Lung microvascular endothelial cell (primary cell): ENCODE results near the gene NUP155. TPM values are rescaled to one million over a fixed set of nuclear protein-coding genes. Genes with fewer than 3 reads are reported as not detected.
"Not testable (repeated sequence)": the region's sequence is repeated elsewhere in the genome, so short reads cannot be mapped to it uniquely, and the experiment has no call there.

ENCODE experiments used
- DNase-seq, 2 donors: peaks; one replicate each; pipeline versions ENCODE4 v3.0.0 to v3.0.0-alpha.2; 2010; ENCODE audit warnings: low read depth in 2 of 2
- total RNA-seq: library from RNA; depleted of rRNA; stranded (reverse); fragments of >200 nt; gene quantifications from 2 replicates; pipeline ENCODE4 v1.2.1, GENCODE V29; 2014

NUP155 gene
- total RNA-seq = 20.3 and 23.4 TPM in 2 replicates

- DNase-seq = peak; percentile 90 to 95
Observed at GRCh38 chr5:37370864-37371726, at the start of gene NUP155. Gene NUP155 (minus strand): TSS chr5:37371106. CDS start chr5:37370977, 129 bp downstream.

- DNase-seq = no peak
Observed at GRCh38 chr5:37417347-37417746, 46.4 kb upstream of the NUP155 start.

- not testable (repeated sequence) for DNase-seq
Observed at GRCh38 chr5:37415456-37415855, 44.5 kb upstream of the NUP155 start.

- DNase-seq = no peak
Observed at GRCh38 chr5:37412515-37412914, 41.6 kb upstream of the NUP155 start.

GRCh38 chr5:37400501-37400900, 29.6 kb upstream of the NUP155 start:
- DNase-seq = no peak

DNA sequence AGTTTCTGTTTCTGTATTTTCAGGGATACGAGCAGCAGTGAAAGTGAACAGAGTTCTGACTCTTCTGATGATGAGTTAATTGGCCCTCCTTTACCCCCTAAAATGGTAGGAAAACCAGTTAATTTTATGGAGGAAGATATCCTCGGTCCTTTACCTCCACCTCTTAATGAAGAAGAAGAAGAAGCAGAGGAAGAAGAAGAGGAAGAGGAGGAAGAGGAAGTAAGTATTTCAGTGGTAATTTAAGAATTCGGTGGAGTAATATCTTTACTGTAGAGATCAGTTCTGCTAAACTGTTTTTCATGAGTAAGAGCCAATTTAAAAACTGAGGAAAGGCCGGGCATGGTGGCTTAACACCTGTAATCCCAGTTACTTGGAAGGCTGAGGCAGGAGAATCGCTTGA, 25.4 kb upstream of the NUP155 start:
- DNase-seq = no peak

GRCh38 chr5:37391591-37391990, 20.7 kb upstream of the NUP155 start:
- DNase-seq = no peak

- DNase-seq = peak; percentile 92 to 94
Observed at GRCh38 chr5:37379100-37379628, 8.3 kb upstream of the NUP155 start, which contains the start of gene WDR70. Gene WDR70 (plus strand): TSS chr5:37379318. CDS start chr5:37379368, 50 bp downstream.

DNA sequence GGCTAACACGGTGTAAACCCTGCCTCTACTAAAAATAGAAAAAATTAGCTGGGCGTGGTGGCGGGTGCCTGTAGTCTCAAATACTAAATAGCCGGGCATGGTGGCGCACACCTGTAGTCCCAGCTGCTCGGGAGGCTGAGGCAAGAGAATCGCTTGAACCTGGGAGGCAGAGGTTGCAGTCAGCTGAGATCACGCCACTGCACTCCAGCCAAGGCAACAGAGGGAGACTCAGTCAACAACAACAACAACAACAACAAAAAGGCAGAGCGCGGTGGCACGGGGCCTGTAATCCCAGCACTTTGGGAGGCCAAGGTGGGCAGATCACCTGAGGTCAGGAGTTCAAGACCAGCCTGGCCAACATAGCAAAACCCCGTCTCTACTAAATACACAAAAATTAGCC, 7.2 kb upstream of the NUP155 start:
- DNase-seq = not testable (repeated sequence)

DNA sequence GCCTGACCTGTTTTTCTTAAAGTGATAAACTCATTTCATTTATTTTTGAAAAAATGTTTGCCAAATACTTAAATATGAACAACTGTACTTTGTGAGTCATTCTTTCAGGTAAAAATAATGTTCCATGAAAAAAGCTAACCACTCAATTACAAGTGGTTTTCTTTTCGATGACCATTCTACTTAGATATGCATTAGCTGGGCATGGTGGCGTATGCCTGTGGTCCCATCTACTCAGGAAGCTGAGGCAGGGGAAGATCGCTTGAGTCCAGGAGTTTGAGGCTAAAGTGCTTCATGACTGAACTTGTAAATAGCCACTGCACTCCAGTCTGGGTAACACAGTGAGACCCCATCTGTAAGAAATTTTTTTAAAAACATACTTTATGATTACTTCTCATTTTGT, 4.2 kb upstream of the NUP155 start:
- DNase-seq = no peak

DNA sequence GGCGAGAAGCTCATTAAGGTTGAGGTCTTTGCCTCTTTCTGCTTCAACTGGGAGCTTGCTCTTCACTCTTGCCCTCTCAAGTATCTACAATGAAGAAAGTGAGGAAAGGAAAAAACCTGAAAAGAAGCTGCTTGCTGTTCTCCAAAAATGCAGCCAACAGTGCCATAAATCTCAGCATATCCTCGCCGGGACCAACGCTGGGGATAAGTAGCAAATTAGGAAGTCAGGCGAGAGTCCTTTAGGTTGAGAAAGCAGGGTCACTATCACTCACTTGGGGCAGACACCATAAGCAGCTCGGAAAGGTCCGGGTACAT, 399 bp downstream of the NUP155 start:
- DNase-seq = no peak

DNA sequence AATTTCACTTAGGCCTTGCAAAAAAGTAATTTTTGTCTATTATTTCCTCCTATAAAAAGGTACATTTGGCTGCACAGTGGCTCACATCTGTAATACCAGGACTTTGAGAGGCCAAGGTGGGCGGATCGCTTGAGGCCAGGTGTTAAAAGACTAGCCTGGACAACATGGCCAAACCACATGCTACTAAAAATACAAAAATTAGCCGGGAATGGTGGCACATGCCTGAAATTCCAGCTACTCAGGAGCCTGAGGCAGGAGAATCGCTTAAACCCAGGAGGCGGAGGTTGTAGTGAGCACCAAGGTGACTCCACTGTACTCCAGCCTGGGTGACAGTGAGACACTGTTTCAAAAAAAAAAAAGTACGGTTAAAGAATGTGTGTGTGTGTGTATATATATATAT, 15.7 kb downstream of the NUP155 start:
- no peak for DNase-seq

DNA sequence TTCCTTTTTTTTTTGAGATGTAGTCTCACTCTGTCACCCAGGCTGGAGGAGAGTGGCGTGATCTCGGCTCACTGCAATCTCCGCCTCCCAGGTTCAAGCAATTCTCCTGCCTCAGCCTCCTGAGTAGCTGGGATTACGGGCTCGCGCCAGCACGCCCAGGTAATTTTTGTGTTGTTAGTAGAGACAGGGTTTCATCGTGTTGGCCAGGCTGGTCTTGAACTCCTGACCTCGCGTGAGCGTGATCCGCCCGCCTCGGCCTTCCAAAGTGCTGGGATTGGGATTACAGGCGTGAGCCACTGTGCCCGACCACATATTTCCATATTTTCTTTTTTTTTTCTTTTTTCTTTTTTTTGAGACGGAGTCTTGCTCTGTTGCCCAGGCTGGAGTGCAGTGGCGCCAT, 28.2 kb downstream of the NUP155 start:
- not testable (repeated sequence) for DNase-seq

- not testable (repeated sequence) for DNase-seq
Observed at GRCh38 chr5:37334754-37335153, 36.2 kb downstream of the NUP155 start.

DNA sequence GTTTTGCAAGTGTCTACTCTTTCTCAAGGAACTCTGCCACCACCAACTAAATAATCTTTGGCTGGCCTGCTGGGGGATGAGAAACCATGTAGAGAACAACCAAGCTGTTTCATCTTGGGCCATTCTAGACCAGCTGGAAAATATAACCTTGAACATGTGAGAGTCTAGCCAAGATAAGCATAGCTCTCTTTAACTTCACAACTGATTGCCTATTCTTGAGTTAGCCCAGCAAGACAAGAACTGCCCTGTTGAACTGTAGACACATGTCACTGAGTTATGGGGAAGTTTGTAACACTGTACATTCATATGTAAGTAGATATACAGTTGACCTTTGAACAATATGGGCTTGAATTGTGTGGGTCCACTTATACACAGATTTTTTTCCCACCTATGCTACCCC, 44.4 kb downstream of the NUP155 start:
- DNase-seq = no peak

DNA sequence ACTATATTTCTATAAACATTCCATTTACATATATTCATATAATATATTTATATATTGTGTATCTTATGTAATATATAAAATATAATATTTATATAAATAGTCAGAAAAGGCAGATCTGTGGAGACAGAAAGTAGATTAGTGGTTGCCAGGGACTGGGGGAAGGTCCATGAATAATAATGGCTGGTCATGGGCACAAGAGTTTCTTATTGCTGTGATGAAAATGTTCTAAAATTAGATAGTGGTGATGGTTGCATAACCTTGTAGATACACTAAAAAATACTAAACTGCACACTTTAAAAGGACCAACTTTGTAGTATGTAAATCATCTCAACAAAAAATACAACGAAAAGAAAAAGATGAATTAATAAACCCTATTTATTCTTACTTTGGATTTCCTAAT, 47.3 kb downstream of the NUP155 start:
- no peak for DNase-seq

- no peak for DNase-seq
Observed at GRCh38 chr5:37319037-37319782, 51.7 kb downstream of the NUP155 start.

GRCh38 chr5:37316027-37316426, 54.9 kb downstream of the NUP155 start:
- no peak for DNase-seq

DNA sequence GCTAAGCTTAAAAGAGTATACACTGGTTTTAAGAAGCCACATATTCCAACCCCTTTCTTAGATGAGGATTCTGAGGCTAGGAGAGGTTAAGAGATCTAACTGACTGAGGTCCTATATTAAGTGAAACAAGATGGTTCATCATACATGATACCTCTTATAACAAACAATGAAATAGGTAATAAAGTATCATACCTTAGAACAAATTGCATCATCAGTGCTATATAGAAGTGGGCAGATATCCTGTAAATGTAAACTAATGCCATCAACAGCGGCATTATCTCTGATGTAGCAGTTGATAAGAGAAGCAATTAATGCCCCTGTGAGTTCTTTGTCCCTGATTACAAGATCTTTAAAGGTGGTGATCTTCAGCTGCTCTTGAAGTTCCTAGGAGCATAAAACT, 60.5 kb downstream of the NUP155 start:
- DNase-seq = no peak

GRCh38 chr5:37308793-37309192, 62.1 kb downstream of the NUP155 start:
- DNase-seq = no peak

DNA sequence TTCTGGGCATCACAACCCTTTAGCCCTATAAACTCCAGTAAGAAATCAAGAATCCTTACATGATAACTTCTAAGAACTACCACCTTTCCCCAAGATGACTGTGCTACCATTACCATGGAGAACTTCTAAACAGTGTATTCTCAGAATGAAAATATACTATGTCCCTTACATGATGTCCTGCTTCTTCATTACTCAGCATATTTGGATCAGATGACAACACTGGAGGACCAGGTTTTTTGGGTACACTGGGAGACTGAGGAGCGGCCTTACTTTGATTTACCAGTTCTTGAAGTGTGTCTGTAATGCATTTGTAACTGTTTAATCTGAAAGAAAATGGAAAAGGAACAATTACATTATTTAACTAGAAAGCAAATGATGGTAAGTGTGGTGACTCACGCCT, 66.0 kb downstream of the NUP155 start:
- DNase-seq = no peak

DNA sequence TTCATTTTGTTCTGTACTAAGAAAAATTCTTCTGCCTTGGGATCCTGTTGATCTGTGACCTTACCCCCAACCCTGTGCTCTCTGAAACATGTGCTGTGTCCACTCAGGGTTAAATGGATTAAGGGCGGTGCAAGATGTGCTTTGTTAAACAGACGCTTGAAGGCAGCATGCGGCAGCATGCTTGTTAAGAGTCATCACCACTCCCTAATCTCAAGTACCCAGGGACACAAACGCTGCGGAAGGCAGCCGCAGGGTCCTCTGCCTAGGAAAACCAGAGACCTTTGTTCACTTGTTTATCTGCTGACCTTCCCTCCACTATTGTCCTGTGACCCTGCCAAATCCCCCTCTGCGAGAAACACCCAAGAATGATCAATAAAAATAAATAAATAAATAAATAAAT, 74.6 kb downstream of the NUP155 start:
- not testable (repeated sequence) for DNase-seq
